Body of pancreas (tissue), 4 donors: ENCODE results near the gene KIAA0825.

ENCODE experiments used
- POLR2A ChIP-seq, 3 donors: fragments of 450-650 bp; IDR thresholded peaks; one replicate each; pipeline ENCODE4 v1.6.1; 2016; ENCODE audit warnings: antibody characterized with exemption in 3 of 3, mild to moderate bottlenecking in 2 of 3
- TF ChIP-seq, protein P1 (sequence below), 7 experiments: fragments of 450-650 bp in 4 of 7; fragments of 200-600 bp in 3 of 7; sonication (generic) in 3 of 7; IDR thresholded peaks; one replicate each; pipeline ENCODE4 v1.5.1; 2016 to 2019; ENCODE audit warnings: antibody characterized with exemption in 7 of 7

DNA sequence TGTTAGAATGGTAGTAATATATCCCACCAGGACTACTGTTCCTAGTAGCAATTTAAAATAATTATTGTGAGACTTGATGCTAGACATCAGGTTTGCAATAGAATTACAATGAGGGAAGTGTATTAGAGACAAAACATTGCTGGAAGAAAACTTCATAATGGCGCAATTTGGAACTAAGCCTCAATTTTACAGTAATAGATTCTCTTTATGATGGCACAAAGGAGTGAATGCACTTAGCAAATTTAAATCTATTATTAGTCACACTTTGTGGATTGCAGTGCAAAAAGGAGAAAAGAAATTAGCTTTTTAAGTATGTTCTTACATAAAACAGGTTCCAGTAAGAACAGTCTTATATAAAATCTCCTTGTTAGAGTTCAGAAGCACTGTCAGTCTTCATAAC, 358.3 kb downstream of the KIAA0825 start:
- TF ChIP-seq POLR2A (IDR thresholded peaks at IDR 0.05): no peak
- TF ChIP-seq, protein P1, sequence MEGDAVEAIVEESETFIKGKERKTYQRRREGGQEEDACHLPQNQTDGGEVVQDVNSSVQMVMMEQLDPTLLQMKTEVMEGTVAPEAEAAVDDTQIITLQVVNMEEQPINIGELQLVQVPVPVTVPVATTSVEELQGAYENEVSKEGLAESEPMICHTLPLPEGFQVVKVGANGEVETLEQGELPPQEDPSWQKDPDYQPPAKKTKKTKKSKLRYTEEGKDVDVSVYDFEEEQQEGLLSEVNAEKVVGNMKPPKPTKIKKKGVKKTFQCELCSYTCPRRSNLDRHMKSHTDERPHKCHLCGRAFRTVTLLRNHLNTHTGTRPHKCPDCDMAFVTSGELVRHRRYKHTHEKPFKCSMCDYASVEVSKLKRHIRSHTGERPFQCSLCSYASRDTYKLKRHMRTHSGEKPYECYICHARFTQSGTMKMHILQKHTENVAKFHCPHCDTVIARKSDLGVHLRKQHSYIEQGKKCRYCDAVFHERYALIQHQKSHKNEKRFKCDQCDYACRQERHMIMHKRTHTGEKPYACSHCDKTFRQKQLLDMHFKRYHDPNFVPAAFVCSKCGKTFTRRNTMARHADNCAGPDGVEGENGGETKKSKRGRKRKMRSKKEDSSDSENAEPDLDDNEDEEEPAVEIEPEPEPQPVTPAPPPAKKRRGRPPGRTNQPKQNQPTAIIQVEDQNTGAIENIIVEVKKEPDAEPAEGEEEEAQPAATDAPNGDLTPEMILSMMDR (IDR thresholded peaks at IDR 0.05): no peak
